Vagina (tissue), 2 donors: ENCODE measurements around the gene MRPS34.

Experiments used
- CTCF ChIP-seq, 3 experiments: fragments of 450-650 bp in 2 of 3; fragments of 200-600 bp in 1 of 3; sonication (generic) in 1 of 3; IDR thresholded peaks; one replicate each; pipeline ENCODE4 v1.5.1; 2017 to 2019; ENCODE audit warnings: antibody characterized with exemption in 3 of 3, mild to moderate bottlenecking in 2 of 3, moderate library complexity in 2 of 3
- POLR2AphosphoS5 ChIP-seq, 2 donors: sonication (generic); formaldehyde crosslinking; IDR thresholded peaks; one replicate each; pipeline ENCODE4 v1.9.0; 2017; ENCODE audit warnings: antibody characterized with exemption in 2 of 2, mild to moderate bottlenecking in 2 of 2, low read depth in 1 of 2; ENCODE audit not compliant: insufficient read depth in 1 of 2

- TF ChIP-seq CTCF (IDR thresholded peaks at IDR 0.05) (no peak), POLR2AphosphoS5 (IDR thresholded peaks at IDR 0.05; ENCODE audit: insufficient read depth in 1 of 2, low read depth in 1 of 2) (no peak)
Measured at GRCh38 chr16:1767116-1767994, 5.6 kb downstream of the MRPS34 start.
